Stimulated activated CD4-positive, alpha-beta T cell treated with anti-CD3 and anti-CD28 coated beads, Interleukin-2, amount 100 ng/mL, for 24 hours (primary cell): Measurements from ENCODE around the gene LRRC40.
"Not testable (repeated sequence)": the region's sequence is repeated elsewhere in the genome, so short reads cannot be mapped to it uniquely, and the experiment has no call there.

ENCODE experiments used
- DNase-seq, 2 donors: peaks; one replicate each; pipeline ENCODE4 v3.0.0-alpha.2; 2020

The LRRC40 gene

GRCh38 chr1:70200065-70200464 is 5.3 kb downstream of the LRRC40 start:
- no peak for DNase-seq

GRCh38 chr1:70196333-70196732 is 9.0 kb downstream of the LRRC40 start:
- DNase-seq, result no peak

GRCh38 chr1:70195342-70195741 is 10.0 kb downstream of the LRRC40 start:
- DNase-seq, result no peak

- DNase-seq, result no peak
These were observed 10.8 kb downstream of the LRRC40 start for GRCh38 chr1:70194601-70195000.

GRCh38 chr1:70192446-70192845 is 12.9 kb downstream of the LRRC40 start:
- DNase-seq, result not testable (repeated sequence)

- no peak for DNase-seq
These were observed 15.2 kb downstream of the LRRC40 start for GRCh38 chr1:70190180-70190579.

- DNase-seq, result no peak
These were observed 16.9 kb downstream of the LRRC40 start for GRCh38 chr1:70188522-70188921.

- DNase-seq, result not testable (repeated sequence)
These were observed 20.2 kb downstream of the LRRC40 start for GRCh38 chr1:70185181-70185580.

- DNase-seq, result no peak
These were observed 33.9 kb downstream of the LRRC40 start for GRCh38 chr1:70171512-70171911.

GRCh38 chr1:70169018-70169839 is 36.1 kb downstream of the LRRC40 start:
- no peak for DNase-seq

GRCh38 chr1:70168283-70168682 is 37.1 kb downstream of the LRRC40 start:
- no peak for DNase-seq

- no peak for DNase-seq
These were observed 41.0 kb downstream of the LRRC40 start for GRCh38 chr1:70164350-70164749.

GRCh38 chr1:70156529-70157120 is 48.8 kb downstream of the LRRC40 start:
- DNase-seq, result no peak

- DNase-seq, result no peak
These were observed 51.6 kb downstream of the LRRC40 start for GRCh38 chr1:70153739-70154138.

- DNase-seq, result no peak
These were observed 54.9 kb downstream of the LRRC40 start for GRCh38 chr1:70150444-70150843.

- DNase-seq, result no peak
These were observed 58.9 kb downstream of the LRRC40 start for GRCh38 chr1:70146488-70146887.

- DNase-seq, result no peak
These were observed 62.2 kb downstream of the LRRC40 start for GRCh38 chr1:70143048-70143659.

GRCh38 chr1:70142075-70142474 is 63.3 kb downstream of the LRRC40 start:
- no peak for DNase-seq

GRCh38 chr1:70140894-70141293 is 64.5 kb downstream of the LRRC40 start:
- no peak for DNase-seq

GRCh38 chr1:70140343-70140742 is 65.0 kb downstream of the LRRC40 start:
- DNase-seq, result no peak

GRCh38 chr1:70134148-70134547 is 71.2 kb downstream of the LRRC40 start:
- DNase-seq, result no peak

GRCh38 chr1:70117046-70117445 is 88.3 kb downstream of the LRRC40 start:
- DNase-seq, result no peak

- DNase-seq, result no peak
These were observed 90.1 kb downstream of the LRRC40 start for GRCh38 chr1:70115315-70115714.

GRCh38 chr1:70112838-70113237 is 92.5 kb downstream of the LRRC40 start:
- no peak for DNase-seq
